HG02642 (cell line): ENCODE results near the gene ENDOG.
"Not testable (repeated sequence)": the region's sequence is repeated elsewhere in the genome, so short reads cannot be mapped to it uniquely, and the experiment has no call there.

Experiments
- ATAC-seq: cut with Tn5 transposase; IDR thresholded peaks from one replicate; pipeline ENCODE4 v1.9.1; 2021; ENCODE audit warnings: mild to moderate bottlenecking; ENCODE audit not compliant: unreplicated experiment, poor library complexity

Gene ENDOG

DNA sequence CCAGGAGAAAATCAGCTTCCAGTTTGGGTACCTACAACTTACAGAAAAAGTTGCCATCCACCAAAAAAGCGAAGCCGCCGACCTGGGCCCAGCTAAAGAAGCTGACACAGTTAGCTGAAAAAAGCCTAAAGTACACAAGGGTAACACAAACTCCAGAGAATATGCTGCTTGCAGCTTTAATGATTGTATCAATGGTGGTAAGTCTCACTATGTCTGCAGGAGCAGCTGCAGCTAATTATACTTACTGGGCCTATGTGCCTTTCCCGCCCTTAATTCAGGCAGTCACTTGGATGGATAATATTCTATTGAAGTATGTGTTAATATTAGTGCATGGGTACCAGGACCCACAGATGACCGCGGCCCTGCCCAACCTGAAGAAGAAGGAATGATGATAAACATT is 36.2 kb downstream of the ENDOG start:
- not testable (repeated sequence) for ATAC-seq

DNA sequence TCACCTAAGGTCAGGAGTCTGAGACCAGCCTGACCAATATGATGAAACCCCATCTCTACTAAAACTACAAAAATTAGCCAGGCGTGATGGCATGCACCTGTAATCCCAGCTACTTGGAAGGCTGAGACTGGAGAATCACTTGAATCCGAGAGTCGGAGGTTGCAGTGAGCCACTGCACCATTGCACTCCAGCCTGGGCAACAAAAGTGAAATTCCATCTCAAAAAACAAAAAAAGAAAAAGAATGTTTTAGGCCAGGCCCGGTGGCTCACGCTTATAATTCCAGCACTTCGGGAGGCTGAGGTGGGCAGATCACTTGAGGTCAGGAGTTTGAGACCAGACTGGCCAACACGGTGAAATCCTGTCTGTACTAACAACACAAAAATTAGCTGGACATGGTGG is 40.2 kb downstream of the ENDOG start:
- not testable (repeated sequence) for ATAC-seq

DNA sequence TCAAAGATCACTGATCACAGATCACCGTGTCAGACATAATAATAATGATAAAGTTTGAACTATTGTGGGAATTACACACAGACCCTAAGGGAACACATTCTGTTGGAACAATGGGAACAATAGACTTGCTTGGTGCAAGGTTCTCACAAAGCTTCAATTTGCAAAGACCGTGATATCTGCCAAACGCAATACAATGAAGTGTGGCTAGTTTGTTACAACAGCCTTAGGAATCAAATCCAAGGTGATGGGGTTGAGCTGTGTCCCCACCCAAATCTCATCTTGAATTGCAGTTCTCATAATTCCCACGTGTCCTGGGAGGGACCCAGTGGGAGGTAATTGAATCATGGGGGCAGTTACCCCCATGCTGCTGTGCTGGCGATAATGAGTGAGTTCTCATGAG is 42.6 kb downstream of the ENDOG start:
- no peak for ATAC-seq

DNA sequence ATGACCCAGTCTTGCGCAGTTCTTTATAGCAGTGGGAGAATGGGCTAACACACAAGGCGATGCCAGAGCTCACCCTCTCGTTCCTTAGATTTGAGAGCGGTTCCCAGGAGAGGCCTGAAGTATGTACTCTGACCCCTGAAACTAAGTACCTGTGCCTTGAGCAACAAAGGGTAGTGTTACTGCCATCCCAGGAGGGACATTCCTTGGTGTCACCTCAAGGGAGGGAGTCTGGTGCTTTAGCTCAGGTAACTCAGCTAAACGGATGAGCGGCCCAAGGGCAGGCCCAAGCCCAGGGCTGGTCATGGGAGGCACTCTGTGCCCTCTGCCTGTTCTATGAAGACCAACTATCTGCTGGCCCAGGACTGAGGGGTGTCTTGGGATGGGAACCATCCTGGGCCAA is 43.2 kb downstream of the ENDOG start:
- ATAC-seq, result no peak

DNA sequence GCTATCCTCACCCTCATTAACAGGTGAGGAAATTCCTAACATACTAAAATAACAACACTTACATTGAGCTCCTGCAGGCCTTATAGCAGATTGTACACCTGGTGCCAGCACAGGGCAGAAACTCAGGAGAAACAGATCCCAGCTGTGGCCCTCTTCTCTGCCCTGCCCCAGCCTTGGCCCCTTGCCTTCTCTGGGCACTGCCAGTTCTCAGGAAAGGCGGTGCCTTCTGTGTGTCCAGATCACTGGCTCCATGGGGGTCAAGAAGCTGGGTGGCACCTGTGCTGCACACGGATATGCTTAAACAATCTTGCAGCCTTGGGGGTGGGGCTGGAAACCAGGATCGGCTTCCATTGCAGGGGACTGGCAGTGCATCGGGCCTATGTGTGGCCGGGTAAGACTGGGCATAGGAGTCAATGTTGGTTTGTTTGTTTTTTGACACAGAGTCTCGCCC is 44.1 kb downstream of the ENDOG start:
- no peak for ATAC-seq

DNA sequence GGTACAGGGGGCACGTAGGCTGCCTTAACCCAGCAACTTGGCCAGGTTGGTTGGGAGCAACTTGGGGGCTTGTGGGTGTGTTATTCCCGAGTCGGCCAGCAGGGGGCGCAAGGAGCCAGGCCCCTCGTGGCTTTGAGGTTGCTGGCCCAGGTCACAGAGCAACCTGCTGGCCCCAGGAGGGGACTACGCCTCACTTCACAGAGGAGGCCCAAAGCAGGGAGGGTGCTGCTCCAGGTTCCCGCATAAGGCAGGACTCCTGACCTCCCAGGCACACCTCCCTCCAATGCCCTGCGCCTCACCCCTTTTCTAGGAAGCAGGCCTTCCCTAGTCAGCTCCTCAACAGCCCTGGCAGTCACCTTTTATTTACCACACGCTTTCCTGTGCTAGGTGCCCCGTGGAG is 45.3 kb downstream of the ENDOG start:
- ATAC-seq, result peak; percentile 69

DNA sequence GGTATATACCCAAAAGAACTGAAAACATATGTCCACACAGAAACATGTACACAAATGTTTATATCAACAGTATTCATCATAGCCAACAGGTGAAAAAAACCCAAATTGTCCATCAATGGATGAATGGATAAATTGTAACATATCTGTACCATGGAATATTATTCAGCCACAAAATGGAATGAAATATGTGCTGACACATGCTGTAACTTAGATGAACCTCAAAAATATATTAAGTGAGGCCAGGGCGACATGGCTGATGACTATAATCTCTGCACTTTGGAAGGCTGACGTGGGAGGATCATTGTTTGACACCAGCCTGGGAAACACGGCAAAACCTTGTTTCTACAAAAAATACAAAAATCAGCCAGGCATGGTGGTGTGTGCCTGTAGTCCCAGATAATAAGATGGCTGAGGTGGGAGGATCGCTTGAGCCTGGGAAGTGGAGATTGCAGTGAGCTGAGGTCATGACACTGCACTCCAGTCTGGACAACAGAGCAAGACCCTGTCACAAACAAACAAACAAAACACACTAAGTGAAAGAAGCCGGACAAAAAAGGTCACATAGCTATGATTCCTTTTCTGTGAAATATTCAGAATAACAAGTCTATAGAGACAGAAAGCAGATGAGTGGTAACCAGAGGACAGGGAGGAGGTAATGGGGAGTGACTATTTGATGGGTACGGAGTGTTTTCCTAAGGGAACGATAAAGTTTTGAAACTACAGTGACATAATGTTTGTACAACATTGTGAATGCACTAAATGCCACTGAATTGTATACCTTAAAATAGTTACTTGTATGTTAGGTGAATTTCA is 52.0 kb downstream of the ENDOG start:
- ATAC-seq, result no peak

DNA sequence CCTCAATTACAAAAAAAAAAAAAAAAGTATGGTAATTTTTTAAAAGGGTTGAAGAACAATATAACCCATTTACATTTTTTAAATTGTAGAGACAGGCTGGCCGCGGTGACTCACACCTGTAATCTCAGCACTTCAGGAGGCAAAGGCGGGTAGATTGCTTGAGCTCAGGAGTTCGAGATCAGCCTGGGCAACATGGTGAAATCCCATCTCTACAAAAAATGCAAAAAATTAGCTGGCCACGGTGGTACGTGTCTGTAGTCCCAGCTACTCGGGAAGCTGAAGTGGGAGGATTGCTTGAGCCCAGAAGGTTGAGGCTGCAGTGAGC is 52.6 kb downstream of the ENDOG start:
- ATAC-seq, result not testable (repeated sequence)
